ENCODE measurements around the gene STK25. TPM values are rescaled to one million over a fixed set of nuclear protein-coding genes. Genes with fewer than 3 reads are reported as not detected.

Gene STK25
- total and polyA plus RNA-seq, 2 of the 8 experiments (the other 6 are each of a cell fraction or from before 2014, with no cell fraction given), result 159 to 546 TPM

DNA sequence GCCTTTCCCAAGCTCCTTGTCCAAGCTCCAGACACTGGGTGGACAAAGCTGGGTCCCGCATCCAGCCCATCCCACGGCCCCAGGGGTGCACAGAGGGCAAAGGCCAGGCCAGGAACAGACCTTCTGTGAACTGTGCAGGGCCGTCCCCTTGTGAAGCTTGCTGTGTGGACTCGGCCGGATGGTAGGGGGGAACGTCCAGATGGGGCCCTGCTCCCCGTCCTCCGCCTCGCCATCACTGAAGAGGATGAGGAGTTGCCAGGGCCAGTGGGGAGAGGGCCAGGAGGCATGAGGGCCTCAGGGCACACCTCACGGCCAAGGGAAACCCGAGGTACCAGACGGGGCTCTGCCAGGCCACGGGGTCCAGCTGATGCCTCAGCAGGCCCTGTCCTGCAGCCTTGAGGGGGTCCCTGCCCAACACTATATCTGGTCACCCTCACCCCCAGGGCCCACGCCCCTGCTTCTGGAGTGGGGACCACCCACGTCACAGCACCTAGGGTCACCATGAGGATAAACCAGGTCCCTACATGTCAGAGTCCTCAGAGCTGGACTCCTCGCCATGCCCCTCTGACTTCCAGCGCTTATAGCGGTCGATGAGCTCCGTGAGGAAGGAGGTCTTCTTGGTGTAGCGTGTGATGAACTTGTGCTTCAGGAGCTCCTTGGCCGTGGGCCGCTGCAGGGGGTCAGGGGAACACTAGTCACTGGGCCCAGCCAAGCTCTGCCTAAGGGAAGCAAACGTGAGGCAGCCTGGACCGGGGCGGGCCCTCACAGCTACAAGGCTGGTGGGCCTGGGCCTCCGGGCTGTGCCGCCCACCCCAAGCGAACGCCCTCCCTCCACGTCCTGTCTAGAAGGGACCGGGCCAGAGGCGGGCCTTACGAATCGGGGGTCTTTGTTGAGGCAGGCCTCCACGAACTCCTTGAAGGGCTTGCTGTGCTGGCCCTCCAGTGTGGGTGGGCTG lies 10.0 kb downstream of the STK25 start:
- FAIRE-seq (no peak), DNase-seq (ENCODE audit: low read depth in 1 of 2, low spot score in 2 of 2) (no peak)
- Histone ChIP-seq H2BK20ac (ENCODE audit: low read length) (no peak overlapping the region), H3K4me2 (ENCODE audit: insufficient read depth in 1 of 2, low read depth in 2 of 2, low read length in 2 of 2) (no peak overlapping the region), H3K4ac (replicated peaks; ENCODE audit: insufficient read length, low read depth, low read length) (no peak overlapping the region), H3K4me3 (ENCODE audit: extremely low read depth in 1 of 4, insufficient read depth in 2 of 4, low read depth in 3 of 4, low read length in 4 of 4) (no peak overlapping the region), H3K79me2 (ENCODE audit: control insufficient read depth in 1 of 2, insufficient read depth in 2 of 2, low read length in 2 of 2) (peaks cover 0 to 11% of the 10 kb centered on the region in 2 experiments; a peak in 1 of 4 replicates), H2BK5ac (ENCODE audit: low read depth, low read length) (no peak overlapping the region; the same call in 1 of the 2 replicates), H3K9ac (replicated peaks in 1 of 4; ENCODE audit: extremely low read depth in 1 of 4, low read depth in 3 of 4, low read length in 3 of 4) (no peak overlapping the region), H4K5ac (ENCODE audit: insufficient read length, low read depth, low read length) (no peak overlapping the region), H4K20me1 (replicated peaks in 1 of 2; ENCODE audit: control insufficient read depth in 1 of 2, insufficient read depth in 2 of 2, low read length in 2 of 2) (peaks cover 15 to 36% of the 10 kb centered on the region in 2 experiments), H3K36me3 (ENCODE audit: control insufficient read depth in 2 of 4, insufficient read depth in 4 of 4, low read length in 3 of 4) (peaks cover 8 to 57% (median 40%) of the 10 kb centered on the region in 4 experiments), H4K8ac (ENCODE audit: extremely low read depth, insufficient read depth, low read length) (peak overlapping the region; percentile 51; the same call in 1 of the 2 replicates), H3K9me3 (ENCODE audit: insufficient read depth in 2 of 2, low read depth in 1 of 2, low read length in 1 of 2) (no peaks in the 10 kb centered on the region), H2BK12ac (ENCODE audit: low read depth, low read length) (no peak overlapping the region), H2AFZ (ENCODE audit: low read length) (no peak overlapping the region), H3K4me1 (replicated peaks in 1 of 4; ENCODE audit: control insufficient read depth in 3 of 4, insufficient read depth in 4 of 4, low read length in 3 of 4) (no peaks in the 10 kb centered on the region; a peak in 1 of 7 replicates), H3K18ac (ENCODE audit: extremely low read depth, low read length) (no peak overlapping the region), H3K27me3 (replicated peaks in 1 of 4; ENCODE audit: control insufficient read depth in 3 of 4, extremely low read depth in 1 of 4, insufficient read depth in 3 of 4, low read length in 3 of 4) (no peaks in the 10 kb centered on the region), H2AK5ac (ENCODE audit: low read depth, low read length) (no peak overlapping the region), H3K23me2 (ENCODE audit: low read depth, low read length) (no peaks in the 10 kb centered on the region), H4K91ac (replicated peaks; ENCODE audit: insufficient read length, low read length) (no peak overlapping the region), H3K14ac (ENCODE audit: insufficient read length) (no peak overlapping the region), H3K56ac (replicated peaks; ENCODE audit: insufficient read length, low read depth, low read length) (no peak overlapping the region), H2BK15ac (ENCODE audit: low read length) (no peak overlapping the region), H2BK120ac (replicated peaks; ENCODE audit: low read depth, low read length) (no peak overlapping the region), H3K23ac (ENCODE audit: insufficient read length) (no peak overlapping the region), H3K27ac (ENCODE audit: low read depth, low read length) (no peak overlapping the region), H3K79me1 (ENCODE audit: low read depth, low read length) (peaks cover 5% of the 10 kb centered on the region; the same call in 1 of the 2 replicates)
- CTCF ChIA-PET (ENCODE audit: partially characterized antibody), result interaction anchor here (0.8 to 1.6 kb wide), 4 partner anchors 8 to 97 kb away, joined by 3 to 4 read pairs (median 4); no protein-coding TSS in a partner anchor
- 92% methylated on average over 35 of the region's 36 CpGs; no CpG with 5 or more reads in 1 of the 2 experiments for WGBS, 2 experiments (ENCODE audit: extremely low coverage in 1 of 2, insufficient coverage in 1 of 2, insufficient read length in 1 of 2, insufficient replicate concordance in 2 of 2, low coverage in 1 of 2, low lambda C conversion rate in 2 of 2, missing lambda C conversion rate in 1 of 2)
- POLR2A ChIA-PET (ENCODE audit: partially characterized antibody), result interaction anchor here (0.7 to 1.8 kb wide), 5 partner anchors 8 to 185 kb away, joined by 3 to 5 read pairs (median 3); no protein-coding TSS in a partner anchor
- TF ChIP-seq CHD1 (IDR thresholded peaks at IDR 0.05; ENCODE audit: low read depth, low read length) (no peak), GABPA (IDR thresholded peaks at IDR 0.05; ENCODE audit: borderline replicate concordance, insufficient read depth, low read length) (no peak), ATF3 (IDR thresholded peaks at IDR 0.05; ENCODE audit: insufficient read depth, low read depth, low read length) (no peak)
